Lower lobe of right lung (tissue), 2 donors: ENCODE results near the gene ACOXL. TPM values are rescaled to one million over a fixed set of nuclear protein-coding genes. Genes with fewer than 3 reads are reported as not detected.

ENCODE experiments used
- ATAC-seq, 2 donors: fragments of 200-7000 bp; cut with Tn5 transposase; one replicate each; pipeline ENCODE4 v1.9.1; 2020 to 2022; ENCODE audit warnings: mild to moderate bottlenecking in 2 of 2, moderate library complexity in 2 of 2
- DNase-seq: peaks from one replicate; pipeline ENCODE4 v3.0.0-alpha.2; 2020
- H3K27ac ChIP-seq: fragments of 200-600 bp; one replicate; pipeline ENCODE4 v1.8.0; 2022
- H3K27me3 ChIP-seq: fragments of 200-600 bp; one replicate; pipeline ENCODE4 v1.8.0; 2022; ENCODE audit warnings: low read depth
- H3K36me3 ChIP-seq: fragments of 200-600 bp; one replicate; pipeline ENCODE4 v1.8.0; 2022; ENCODE audit warnings: mild to moderate bottlenecking
- H3K4me1 ChIP-seq: fragments of 200-600 bp; one replicate; pipeline ENCODE4 v1.8.0; 2022
- H3K4me3 ChIP-seq: fragments of 200-600 bp; one replicate; pipeline ENCODE4 v1.8.0; 2022; ENCODE audit warnings: mild to moderate bottlenecking
- H3K9me3 ChIP-seq: fragments of 200-600 bp; one replicate; pipeline ENCODE4 v1.8.0; 2022
- CTCF ChIP-seq: fragments of 200-600 bp; IDR thresholded peaks from one replicate; pipeline ENCODE4 v1.8.0; 2022; ENCODE audit warnings: antibody characterized with exemption, mild to moderate bottlenecking
- intact Hi-C: fragments of 100-400 bp; cut with DNase I; formaldehyde crosslinking; loops from one replicate; pipeline ENCODE4 v1.11.0; 2022
- total RNA-seq: library from RNA; stranded (reverse); fragmentation: NEBNext Ultra II Directional; extraction: Animal tissue kit (Norgen Biotek cat#: 25700); gene quantifications from one replicate; pipeline ENCODE4 v1.2.1, GENCODE V29; 2021
- donor health status: DM: no; HTN: yes; CAD: no; lungs with severe emphysema.

The ACOXL gene
- total RNA-seq, 1 donor from 2014 or later: 38.5 TPM

- intact Hi-C loops: no loop called here
- DNase-seq (no peak), ATAC-seq (no peak)
- TF ChIP-seq CTCF: no peak
- H3K9me3 ChIP-seq: peaks cover 6% of the 10 kb centered on the region
- no peak overlapping the region for H3K4me3 ChIP-seq
- H3K4me1 ChIP-seq: no peaks in the 10 kb centered on the region
- H3K27me3 ChIP-seq: no peaks in the 10 kb centered on the region
- no peaks in the 10 kb centered on the region for H3K36me3 ChIP-seq
- no peak overlapping the region for H3K27ac ChIP-seq
These were observed 278.8 kb downstream of the ACOXL start for GRCh38 chr2:111011218-111011617.

GRCh38 chr2:111015283-111015995, 283.1 kb downstream of the ACOXL start:
- peaks cover 6% of the 10 kb centered on the region for H3K9me3 ChIP-seq
- no peaks in the 10 kb centered on the region for H3K36me3 ChIP-seq
- no peaks in the 10 kb centered on the region for H3K4me1 ChIP-seq
- H3K27me3 ChIP-seq: no peaks in the 10 kb centered on the region
- TF ChIP-seq CTCF: no peak
- H3K27ac ChIP-seq: no peak overlapping the region
- intact Hi-C loops: no loop called here
- no peak overlapping the region for H3K4me3 ChIP-seq
- ATAC-seq (no peak), DNase-seq (no peak)

- intact Hi-C loops: no loop called here
- no peak for ATAC-seq
- Histone ChIP-seq H3K36me3 (no peaks in the 10 kb centered on the region), H3K4me3 (no peak overlapping the region), H3K4me1 (no peaks in the 10 kb centered on the region), H3K27ac (no peak overlapping the region), H3K27me3 (no peaks in the 10 kb centered on the region), H3K9me3 (no peaks in the 10 kb centered on the region)
- TF ChIP-seq CTCF: no peak
- DNase-seq: no peak
These were observed 284.8 kb downstream of the ACOXL start for GRCh38 chr2:111017034-111017622.

GRCh38 chr2:111017909-111018308, 285.5 kb downstream of the ACOXL start:
- H3K27me3 ChIP-seq: no peaks in the 10 kb centered on the region
- no peak overlapping the region for H3K4me3 ChIP-seq
- H3K9me3 ChIP-seq: no peaks in the 10 kb centered on the region
- intact Hi-C loops: no loop called here
- no peak overlapping the region for H3K27ac ChIP-seq
- H3K36me3 ChIP-seq: no peaks in the 10 kb centered on the region
- H3K4me1 ChIP-seq: no peaks in the 10 kb centered on the region
- TF ChIP-seq CTCF: no peak
- ATAC-seq (no peak), DNase-seq (no peak)

GRCh38 chr2:111019381-111019780, 287.0 kb downstream of the ACOXL start:
- no peaks in the 10 kb centered on the region for H3K36me3 ChIP-seq
- no peak overlapping the region for H3K27ac ChIP-seq
- H3K9me3 ChIP-seq: no peaks in the 10 kb centered on the region
- H3K4me3 ChIP-seq: no peak overlapping the region
- no peaks in the 10 kb centered on the region for H3K4me1 ChIP-seq
- intact Hi-C loops: no loop called here
- no peak for TF ChIP-seq CTCF
- H3K27me3 ChIP-seq: no peaks in the 10 kb centered on the region
- ATAC-seq: no peak
- DNase-seq: no peak
